Measurements from ENCODE around the gene PARL.

Gene PARL

DNA sequence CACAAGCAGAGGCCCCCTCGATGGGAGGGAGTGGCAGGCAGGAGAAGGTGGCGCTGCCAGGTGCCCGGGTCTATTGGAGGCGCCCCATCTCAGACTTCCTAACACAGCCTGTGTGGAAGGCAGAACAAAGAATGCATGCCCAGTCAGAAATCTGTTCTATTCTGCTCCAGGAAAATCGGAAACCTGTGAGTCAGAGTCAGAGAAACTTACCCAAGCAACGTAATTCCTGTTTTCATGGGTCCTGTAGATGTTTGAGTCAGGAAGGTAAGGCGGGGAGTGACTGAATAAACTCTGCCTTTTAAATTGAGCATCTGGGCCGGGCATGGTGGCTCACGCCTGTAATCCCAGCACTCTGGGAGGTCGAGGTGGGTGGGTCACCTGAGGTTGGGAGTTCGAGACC, 73.0 kb downstream of the PARL start:
- no peak for DNase-seq (ENCODE audit: extremely low read depth, low read depth)
- TF ChIP-seq, protein P1, sequence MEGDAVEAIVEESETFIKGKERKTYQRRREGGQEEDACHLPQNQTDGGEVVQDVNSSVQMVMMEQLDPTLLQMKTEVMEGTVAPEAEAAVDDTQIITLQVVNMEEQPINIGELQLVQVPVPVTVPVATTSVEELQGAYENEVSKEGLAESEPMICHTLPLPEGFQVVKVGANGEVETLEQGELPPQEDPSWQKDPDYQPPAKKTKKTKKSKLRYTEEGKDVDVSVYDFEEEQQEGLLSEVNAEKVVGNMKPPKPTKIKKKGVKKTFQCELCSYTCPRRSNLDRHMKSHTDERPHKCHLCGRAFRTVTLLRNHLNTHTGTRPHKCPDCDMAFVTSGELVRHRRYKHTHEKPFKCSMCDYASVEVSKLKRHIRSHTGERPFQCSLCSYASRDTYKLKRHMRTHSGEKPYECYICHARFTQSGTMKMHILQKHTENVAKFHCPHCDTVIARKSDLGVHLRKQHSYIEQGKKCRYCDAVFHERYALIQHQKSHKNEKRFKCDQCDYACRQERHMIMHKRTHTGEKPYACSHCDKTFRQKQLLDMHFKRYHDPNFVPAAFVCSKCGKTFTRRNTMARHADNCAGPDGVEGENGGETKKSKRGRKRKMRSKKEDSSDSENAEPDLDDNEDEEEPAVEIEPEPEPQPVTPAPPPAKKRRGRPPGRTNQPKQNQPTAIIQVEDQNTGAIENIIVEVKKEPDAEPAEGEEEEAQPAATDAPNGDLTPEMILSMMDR (IDR thresholded peaks at IDR 0.05; ENCODE audit: low read depth, low read length): no peak

DNA sequence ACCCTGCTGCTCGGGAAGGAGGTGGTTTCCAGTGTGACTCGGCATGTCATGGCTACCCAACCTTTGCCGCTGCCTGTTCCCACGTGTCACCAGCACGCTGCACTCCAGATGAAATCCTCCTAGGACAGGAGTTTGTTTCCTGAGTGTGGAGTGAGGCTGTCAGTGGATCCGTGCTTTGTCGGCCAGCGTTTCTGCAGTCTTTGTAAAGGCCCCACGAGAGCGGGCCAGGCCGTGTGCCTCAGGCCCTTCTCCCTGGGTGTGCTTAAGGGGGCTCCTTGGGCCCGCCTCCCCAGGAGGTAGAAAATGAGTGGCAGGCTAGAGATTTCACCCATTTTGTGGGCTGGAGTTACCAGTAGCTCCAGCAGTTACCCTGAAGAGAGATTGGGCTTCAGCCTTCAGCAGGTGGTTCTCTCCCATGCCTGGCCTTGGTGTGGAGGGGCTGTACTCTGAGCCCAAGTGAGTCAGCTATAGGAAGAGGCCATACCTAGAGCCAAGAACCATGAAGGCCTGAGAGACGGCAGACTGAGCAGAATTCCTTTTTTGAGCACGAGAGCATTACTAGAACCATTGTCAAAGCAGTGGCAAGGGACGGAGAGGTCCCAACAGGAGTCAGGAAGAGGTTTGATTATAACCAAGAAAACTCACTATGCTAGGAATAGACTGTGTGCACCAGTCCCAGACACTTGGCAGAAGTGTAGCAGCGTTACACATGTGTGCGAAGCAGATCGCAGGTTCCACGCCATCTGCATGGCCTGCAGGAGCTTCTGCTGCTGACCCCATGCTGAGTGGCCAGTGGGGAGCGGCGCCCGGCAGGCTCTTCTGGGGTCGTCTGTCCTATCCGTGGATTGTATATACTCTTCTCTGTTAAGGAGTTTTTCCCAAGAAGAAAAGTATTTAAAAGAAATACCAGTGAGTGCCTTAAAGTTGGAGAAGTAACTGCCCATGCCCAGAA, 73.8 kb downstream of the PARL start:
- TF ChIP-seq, protein P1 (IDR thresholded peaks at IDR 0.05; ENCODE audit: low read depth, low read length): no peak
- DNase-seq (ENCODE audit: extremely low read depth, low read depth): no peak

DNA sequence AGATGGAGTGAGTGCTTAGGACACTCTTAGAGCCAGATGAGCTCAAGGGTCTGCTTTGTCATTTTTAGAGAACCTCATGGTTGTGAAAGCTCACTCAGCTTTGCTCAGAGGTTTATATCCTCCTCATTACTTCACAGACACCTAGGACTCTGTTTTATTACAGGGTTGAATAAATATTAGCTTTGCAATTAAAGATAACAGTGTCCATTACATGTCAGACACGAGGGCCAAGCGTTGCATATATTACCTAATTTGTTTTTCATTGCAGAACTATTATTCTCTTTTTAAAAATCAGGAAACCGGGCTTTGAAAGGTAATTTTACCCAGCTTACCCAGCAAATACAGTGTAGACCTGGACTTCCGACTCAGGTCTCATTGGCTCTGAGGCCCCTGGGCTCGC, 75.4 kb downstream of the PARL start:
- TF ChIP-seq, protein P1 (IDR thresholded peaks at IDR 0.05; ENCODE audit: low read depth, low read length): no peak
- DNase-seq (ENCODE audit: extremely low read depth, low read depth): no peak

DNA sequence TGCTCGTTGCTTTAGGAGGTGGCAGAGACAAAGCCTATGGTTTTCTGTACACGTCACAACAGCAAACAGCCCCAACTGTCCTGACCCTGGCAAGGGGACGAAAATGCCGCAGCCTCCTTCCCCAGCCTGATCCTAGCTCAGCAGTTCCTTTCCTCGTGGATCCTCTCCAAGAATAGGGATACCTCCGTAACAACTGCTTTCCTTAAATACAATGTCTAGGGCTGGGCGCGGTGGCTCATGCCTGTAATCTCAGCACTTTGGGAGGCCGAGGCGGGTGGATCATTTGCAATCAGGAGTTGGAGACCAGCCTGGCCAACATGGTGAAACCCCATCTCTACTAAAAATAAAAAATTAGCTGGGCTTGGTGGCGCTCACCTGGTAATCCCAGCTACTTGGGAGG, 76.3 kb downstream of the PARL start:
- DNase-seq (ENCODE audit: extremely low read depth, low read depth): no peak
- TF ChIP-seq, protein P1 (IDR thresholded peaks at IDR 0.05; ENCODE audit: low read depth, low read length): no peak

DNA sequence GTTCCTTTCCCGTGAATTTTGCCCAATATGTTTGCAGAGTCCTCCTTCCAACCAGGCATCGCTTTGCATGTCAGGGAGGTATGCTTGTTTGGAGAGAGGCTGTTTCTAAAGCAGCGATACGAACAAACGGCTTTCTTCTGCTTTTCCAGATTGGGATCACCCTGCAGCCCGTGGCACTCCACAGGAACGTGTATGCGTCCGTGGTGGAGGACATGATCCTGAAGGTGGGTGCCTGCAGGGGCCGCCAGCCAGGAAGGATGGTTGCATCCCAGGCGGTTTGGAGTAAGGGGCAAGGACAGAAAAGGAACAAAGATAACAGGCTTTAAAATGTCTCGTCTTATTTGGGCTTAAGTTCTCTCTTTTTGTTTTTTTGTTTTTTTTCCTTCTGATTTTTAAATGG, 76.8 kb downstream of the PARL start:
- DNase-seq (ENCODE audit: extremely low read depth, low read depth): no peak
- TF ChIP-seq, protein P1 (IDR thresholded peaks at IDR 0.05; ENCODE audit: low read depth, low read length): no peak

DNA sequence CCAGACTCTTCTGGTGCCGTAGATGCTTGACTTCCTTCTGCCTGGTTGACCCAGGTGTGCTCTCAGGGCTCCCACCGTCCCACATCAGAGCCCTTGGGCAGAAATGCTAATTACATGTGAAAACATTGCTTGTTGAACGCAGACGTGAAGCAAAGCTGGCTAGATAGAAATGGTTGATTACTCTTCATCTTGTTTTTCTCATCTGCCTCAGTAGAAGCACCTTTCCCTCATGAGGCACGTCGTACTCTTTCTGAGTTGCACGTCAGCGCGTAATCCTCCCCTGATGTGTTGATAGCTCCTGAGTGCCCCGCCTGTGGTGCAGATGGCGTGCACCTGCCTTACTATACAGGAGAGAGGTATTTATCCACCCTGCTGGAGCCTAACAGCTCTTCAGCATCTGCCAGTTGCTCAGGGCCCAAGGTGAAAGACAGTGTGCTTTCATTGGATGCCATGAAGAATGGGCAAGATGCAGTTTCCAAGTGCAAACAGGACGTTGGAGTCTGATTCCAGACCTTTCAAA, 77.4 kb downstream of the PARL start:
- no peak for DNase-seq (ENCODE audit: extremely low read depth, low read depth)
- TF ChIP-seq, protein P1 (IDR thresholded peaks at IDR 0.05; ENCODE audit: low read depth, low read length): no peak

DNA sequence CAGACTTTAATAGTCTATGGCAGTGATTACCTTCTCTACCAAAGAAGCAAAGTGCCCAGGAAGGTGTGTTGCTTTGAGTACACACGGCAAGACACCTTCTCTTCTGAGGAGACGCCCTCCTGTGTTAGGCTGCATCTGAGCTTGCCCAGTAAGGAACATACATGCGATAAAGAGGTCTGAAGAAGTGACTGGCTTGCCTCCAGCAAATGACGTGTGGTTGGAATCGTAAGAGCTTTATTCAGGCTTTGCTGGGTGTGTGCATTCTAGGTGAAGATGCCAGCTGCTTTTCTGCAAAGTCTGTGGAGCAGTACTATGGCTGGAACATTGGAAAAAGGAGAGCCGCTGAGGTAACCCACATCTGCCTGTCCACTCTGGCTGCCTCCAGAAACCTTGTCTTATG, 81.7 kb downstream of the PARL start:
- no peak for DNase-seq (ENCODE audit: extremely low read depth, low read depth)
- TF ChIP-seq, protein P1 (IDR thresholded peaks at IDR 0.05; ENCODE audit: low read depth, low read length): no peak
